HG03159 (cell line): ENCODE results near the gene CRELD2.

Source experiments
- ATAC-seq: cut with Tn5 transposase; IDR thresholded peaks from one replicate; pipeline ENCODE4 v1.9.1; 2021; ENCODE audit warnings: mild to moderate bottlenecking, moderate library complexity; ENCODE audit not compliant: unreplicated experiment

CRELD2 gene

DNA sequence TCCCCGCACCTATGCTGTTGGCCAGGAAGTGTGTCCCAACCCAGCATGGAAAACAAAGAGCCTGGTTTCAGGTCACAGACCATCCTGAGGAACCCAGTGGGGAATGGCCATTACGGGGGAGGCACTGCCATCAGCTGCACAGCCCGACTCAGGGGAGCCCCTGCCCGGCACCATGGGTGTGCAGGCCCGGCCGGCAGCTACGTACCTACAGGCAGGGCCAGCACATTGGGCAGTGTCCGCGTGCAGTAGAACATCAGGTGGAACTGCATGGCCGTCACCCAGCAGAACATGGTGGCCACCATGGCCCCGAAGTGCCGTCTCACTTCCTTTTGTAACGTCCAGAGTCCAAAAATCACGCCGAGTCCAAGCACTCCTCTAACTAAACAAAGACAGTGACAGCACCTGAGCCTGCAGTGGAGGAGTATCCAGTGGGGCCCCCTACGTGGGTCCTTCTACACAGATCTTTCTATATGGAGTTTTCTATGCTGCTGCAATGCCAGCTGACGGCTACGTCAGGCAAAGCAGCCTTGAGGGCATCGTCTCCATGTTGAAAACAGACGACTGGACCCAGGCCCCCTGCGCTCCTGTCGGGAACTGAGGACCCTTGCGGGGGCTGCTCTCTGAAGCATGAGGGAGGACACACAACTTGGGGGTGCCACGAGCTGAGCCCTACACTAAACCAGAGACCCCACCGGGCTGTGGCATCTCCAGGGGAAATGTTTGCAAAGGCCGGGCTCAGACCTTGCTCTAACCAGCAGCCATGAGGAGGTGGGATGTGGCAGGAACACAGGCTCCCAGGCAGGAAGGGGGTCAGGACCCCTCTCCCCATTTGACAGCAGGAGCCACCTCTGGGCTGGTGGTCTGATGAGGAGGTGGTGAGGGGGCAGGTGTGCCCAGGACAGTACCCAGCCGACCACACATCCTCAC is 7.9 kb upstream of the CRELD2 start:
- no peak for ATAC-seq

DNA sequence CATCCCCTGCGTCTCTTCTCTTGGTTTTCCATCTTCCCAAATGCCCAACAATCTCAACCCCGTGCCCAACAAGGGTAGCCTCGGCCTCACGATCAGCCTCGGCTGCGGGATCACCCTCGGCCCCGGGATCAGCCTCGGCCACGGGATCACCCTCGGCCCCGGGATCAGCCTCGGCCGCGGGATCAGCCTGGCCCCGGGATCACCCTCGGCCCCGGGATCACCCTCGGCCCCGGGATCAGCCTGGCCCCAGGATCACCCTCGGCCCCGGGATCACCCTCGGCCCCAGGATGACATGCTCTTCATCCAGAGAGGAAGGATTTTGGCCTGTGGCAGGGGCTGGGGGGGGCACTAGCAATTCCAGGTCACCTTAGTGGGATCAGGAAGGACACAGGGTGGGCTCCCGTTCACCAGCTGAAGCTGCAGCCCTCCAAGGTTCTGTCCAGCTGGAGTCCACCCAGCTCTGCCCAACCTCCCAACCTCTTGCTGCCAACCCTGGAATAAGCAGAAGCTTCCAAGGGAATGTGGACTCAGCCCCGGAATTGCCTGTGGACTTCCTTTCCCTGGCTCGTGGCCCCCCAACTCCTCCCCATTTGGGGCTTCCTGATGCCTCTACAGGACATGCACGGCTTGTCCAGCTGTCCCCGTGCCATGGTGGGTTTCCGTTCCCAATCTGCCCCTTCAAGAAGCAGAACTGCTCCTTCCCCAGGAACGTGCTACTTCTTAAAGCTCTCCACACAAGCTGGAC is 6.4 kb upstream of the CRELD2 start:
- no peak for ATAC-seq

GRCh38 chr22:49913026-49913425 is 5.4 kb upstream of the CRELD2 start:
- no peak for ATAC-seq

DNA sequence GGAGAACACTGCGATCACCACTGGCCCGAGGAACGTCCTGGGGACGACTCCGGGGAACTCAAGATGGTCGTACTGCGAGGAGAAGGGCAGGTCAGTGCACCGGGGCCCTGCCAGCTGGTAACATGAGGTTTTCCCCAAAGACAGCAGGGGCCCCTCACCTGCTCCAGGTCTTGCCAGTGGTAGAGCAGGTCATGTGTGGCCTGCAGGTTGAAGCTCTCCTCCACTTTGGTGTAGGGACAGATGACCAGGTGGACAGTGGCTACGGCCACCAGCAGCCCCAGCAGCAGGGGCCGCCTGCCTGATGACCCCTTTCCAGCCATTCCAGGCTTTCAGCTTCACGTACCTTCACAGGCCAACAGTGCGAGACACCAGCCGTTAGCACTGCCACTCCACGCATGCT is 5.0 kb upstream of the CRELD2 start:
- no peak for ATAC-seq

DNA sequence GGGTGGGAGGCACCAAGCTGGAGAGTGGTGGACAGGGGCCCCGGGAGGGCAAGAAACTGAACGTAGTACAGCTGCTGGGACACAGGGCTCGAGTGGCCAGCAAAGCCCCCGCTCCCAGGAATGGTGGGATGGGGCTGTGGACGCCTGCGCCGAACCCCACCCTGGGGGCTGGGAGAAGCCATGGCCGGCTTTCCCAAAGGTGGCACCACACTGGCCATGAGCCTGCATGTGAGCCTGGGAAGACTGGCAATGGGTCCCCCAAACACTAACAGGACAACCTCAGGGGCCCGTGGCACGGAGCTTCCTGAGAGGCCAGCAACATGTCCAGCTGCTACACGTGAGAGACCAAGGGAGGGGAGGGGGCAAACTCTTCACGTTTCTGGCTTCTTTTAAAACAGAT is 4.2 kb upstream of the CRELD2 start:
- ATAC-seq: no peak

DNA sequence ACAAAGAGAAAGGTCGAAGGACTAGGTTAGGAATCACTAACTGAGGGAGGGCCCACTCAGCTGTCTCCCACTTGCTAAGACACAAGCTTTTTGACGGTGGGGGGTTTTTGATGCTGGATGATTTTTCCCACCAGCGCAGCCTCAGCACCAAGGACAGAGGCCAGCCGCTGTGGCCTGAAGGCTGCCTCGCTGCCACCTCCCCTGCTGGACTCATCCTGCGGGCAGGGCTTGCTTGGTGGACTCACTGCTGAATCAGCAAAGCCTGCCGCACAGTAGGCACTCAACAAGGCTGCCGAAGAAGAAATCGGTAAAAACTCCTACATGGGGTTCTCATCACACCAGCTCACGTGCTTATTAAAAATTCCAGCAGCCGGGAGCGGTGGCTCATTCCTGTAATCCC is 2.8 kb upstream of the CRELD2 start:
- ATAC-seq: no peak

- ATAC-seq: no peak
These were observed 1.6 kb upstream of the CRELD2 start for GRCh38 chr22:49916831-49917230.

GRCh38 chr22:49918911-49919881 is 762 bp downstream of the CRELD2 start:
- no peak for ATAC-seq

DNA sequence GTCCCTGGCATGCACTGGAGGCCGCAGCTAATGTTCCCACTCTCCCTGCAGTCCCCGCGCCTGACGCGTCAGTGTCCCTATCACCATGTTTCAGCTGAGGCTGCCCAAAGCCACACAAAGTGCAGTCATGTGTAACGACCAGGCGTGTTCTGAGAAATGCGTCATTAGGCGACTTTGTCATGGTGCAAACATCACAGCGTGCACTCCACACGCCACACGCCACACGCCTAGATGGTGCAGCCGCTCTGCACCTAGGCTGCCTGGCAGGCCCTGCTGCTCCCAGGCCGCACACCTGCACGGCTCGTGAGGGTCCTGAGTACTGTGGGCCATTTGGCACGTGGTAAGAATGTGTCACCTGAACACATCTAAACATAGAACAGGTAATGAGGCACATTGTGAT is 2.4 kb downstream of the CRELD2 start:
- ATAC-seq: no peak

DNA sequence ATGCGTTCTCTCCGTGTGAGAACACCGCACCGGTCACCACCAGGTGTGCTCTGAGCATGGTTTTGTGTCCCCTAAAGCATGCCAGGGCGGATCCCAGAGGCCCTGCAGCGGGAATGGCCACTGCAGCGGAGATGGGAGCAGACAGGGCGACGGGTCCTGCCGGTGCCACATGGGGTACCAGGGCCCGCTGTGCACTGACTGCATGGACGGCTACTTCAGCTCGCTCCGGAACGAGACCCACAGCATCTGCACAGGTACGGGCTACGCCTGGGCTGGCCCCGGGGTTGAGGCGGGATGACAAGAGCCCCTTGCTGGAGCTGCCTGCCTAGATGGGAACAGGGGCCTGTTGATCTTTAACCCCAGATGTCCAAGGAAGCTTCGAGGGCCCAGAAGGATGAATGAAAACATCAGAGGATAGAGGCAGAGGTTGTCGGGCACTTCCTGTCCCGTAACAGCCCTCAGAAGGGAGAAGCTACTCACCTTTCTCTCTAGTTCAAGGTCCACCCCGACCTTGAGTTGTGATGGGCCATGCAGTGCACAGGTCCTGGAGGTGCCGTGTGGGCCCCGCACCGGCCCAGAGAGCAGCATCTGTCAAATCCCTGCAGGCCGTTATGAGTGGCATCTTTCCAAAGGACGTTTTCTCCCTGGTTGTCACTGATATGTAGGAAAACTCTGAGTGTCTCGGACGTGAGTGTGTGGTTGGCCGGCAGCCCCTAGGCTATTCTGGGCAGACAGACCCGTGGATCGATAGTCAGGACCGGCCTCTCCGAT is 3.3 kb downstream of the CRELD2 start:
- no peak for ATAC-seq

- no peak for ATAC-seq
These were observed 4.0 kb downstream of the CRELD2 start for GRCh38 chr22:49922484-49922883.

- no peak for ATAC-seq
These were observed 4.5 kb downstream of the CRELD2 start for GRCh38 chr22:49922926-49923325.

DNA sequence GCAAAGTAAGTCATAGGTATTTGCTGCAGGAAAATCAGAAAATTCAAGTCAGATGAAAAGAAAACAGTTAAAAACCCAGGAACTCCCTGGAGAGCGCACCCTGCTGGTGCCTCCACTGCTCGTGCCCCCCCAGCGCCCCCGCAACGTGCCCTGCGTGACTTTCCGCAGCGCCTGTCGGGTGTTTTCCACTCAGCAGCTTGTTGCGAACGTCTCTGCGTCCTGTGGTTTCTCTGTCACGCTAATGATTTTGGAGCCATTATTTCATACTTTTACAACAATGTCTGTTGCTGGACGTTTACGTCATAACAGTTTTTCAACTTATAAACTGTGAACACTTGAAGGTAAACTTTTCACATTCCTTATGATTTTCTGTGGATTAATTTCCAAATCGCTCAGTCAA is 5.0 kb downstream of the CRELD2 start:
- no peak for ATAC-seq

DNA sequence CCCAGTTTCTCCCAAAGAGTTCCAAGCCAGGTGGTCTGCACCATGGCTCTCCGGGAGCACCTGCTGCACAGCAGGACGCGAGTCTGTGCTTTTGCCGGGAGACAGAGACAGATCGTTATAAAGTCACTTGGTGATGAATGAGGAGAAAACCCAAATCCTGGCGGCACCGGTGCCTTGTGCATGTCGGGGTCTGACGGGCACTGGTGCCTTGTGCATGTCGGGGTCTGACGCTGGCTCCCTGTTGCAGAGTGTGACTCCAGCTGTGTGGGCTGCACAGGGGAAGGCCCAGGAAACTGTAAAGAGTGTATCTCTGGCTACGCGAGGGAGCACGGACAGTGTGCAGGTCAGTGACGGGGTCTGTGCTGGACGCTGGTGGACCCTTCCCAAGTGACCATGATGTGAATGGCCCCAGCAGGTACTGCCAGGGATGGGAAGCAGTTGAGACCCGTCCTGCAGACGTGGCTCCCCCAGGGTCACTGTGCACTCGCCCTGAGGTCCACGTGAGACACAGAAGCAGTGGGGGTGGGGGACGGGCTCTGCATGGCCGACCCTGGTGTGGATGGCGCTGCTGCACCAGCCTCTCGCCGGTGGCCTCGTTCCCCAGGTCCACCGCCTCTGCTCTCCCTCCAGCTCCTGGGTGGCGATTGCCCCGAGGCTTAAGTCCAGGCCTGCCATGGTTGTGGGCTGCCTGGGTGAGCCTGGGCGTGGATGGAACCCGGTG is 5.8 kb downstream of the CRELD2 start:
- no peak for ATAC-seq

GRCh38 chr22:49925525-49926128 is 7.2 kb downstream of the CRELD2 start:
- ATAC-seq: no peak

DNA sequence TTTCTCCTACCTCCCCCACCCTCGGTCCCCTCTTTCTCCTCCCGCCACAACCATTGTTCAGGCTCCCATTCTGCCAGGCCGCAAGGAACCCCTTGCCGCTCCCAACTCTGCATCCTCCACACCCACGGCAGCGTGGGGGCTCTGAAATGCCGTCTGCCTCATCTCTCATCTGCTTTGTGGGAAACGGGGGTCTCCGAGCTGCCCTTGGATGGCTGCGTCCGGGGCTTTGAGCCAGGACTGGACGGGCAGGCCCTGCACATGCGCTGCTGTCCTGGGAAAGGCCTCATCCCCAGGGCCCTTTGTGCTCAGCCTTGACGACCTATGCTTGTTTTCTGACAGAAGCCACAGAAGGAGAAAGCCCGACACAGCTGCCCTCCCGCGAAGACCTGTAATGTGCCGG is 8.5 kb downstream of the CRELD2 start:
- ATAC-seq: no peak

GRCh38 chr22:49927483-49928184 is 9.2 kb downstream of the CRELD2 start:
- no peak for ATAC-seq

DNA sequence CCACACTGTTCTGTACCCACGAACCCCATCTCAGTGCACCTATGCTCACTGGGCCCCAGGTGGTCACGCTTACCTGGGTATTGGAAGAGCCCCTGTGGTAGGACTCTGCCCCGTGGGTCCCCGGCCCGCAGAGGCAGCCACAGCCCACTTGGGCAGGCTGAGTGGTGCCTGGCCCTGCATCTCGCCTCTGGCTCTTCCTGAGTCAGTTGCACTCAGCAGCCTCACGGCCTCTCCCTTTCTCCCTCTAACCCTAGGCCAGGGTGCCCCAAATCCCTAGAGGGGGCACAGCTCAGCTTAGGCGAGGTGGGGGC is 9.7 kb downstream of the CRELD2 start:
- no peak for ATAC-seq
